Subcutaneous abdominal adipose tissue (tissue), 5 donors: ENCODE results near the gene MARCHF7.
"Not testable (repeated sequence)": the region's sequence is repeated elsewhere in the genome, so short reads cannot be mapped to it uniquely, and the experiment has no call there.

Source experiments
- H3K27ac ChIP-seq: one replicate; pipeline ENCODE4 v1.7.0; 2013; ENCODE audit warnings: low read depth, mild to moderate bottlenecking, inconsistent platforms, low read length, moderate library complexity
- H3K27me3 ChIP-seq, 5 donors: one replicate each; pipeline ENCODE4 v1.7.0; 2013; ENCODE audit warnings: low read length in 5 of 5, inconsistent platforms in 1 of 5; ENCODE audit not compliant: control insufficient read depth in 5 of 5, insufficient read depth in 4 of 5
- H3K36me3 ChIP-seq, 5 donors: one replicate each; pipeline ENCODE4 v1.7.0; 2013; ENCODE audit warnings: low read length in 5 of 5; ENCODE audit not compliant: control insufficient read depth in 5 of 5, insufficient read depth in 5 of 5
- H3K4me1 ChIP-seq, 5 donors: one replicate each; pipeline ENCODE4 v1.7.0; 2013; ENCODE audit warnings: low read length in 5 of 5, mild to moderate bottlenecking in 3 of 5, moderate library complexity in 1 of 5; ENCODE audit not compliant: control insufficient read depth in 5 of 5, insufficient read depth in 5 of 5
- H3K4me3 ChIP-seq, 5 donors: one replicate each; pipeline ENCODE4 v1.7.0; 2013; ENCODE audit warnings: low read length in 5 of 5, low read depth in 1 of 5
- H3K9ac ChIP-seq, 5 donors: one replicate each; pipeline ENCODE4 v1.7.0; 2013; ENCODE audit warnings: low read length in 5 of 5, mild to moderate bottlenecking in 4 of 5, moderate library complexity in 3 of 5
- H3K9me3 ChIP-seq, 5 donors: one replicate each; pipeline ENCODE4 v1.7.0; 2013; ENCODE audit warnings: low read length in 5 of 5; ENCODE audit not compliant: control insufficient read depth in 5 of 5
- donor health status: healthy.
- donor health status: healthy.
- donor health status: healthy.
- donor health status: healthy.
- donor health status: healthy.

The MARCHF7 gene

DNA sequence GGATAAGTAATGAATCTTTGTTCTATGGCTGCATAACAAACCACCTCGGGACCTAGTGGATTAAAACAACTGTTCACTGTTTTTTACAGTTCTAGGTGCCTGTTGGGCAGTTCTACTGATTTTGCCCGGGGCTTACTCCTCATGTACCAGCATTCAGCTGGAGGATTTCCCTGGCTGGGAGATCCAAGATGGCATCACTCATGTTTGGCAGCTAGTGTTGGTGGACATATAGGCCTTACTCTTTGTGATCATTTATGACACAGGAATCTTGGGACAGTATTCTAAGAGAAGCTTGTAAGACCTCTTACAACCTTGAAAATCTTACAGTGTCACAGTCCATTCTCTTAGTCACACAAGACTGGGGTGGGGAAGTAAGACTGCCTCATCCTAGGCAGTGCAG lies 4.6 kb downstream of the MARCHF7 start:
- Histone ChIP-seq H3K9ac (no peak overlapping the region), H3K27ac (no peak overlapping the region), H3K36me3 (peaks cover 5 to 29% (median 22%) of the 10 kb centered on the region in 5 donors), H3K9me3 (no peaks in the 10 kb centered on the region), H3K27me3 (no peaks in the 10 kb centered on the region), H3K4me3 (no peak overlapping the region), H3K4me1 (peaks cover 4 to 54% (median 49%) of the 10 kb centered on the region in 5 donors)

GRCh38 chr2:159720676-159721075 lies 8.4 kb downstream of the MARCHF7 start:
- Histone ChIP-seq H3K27ac (no peak overlapping the region), H3K4me1 (peaks cover 0 to 40% (median 36%) of the 10 kb centered on the region in 5 donors), H3K4me3 (no peak overlapping the region), H3K9me3 (peaks cover 0 to 3% (median 0%) of the 10 kb centered on the region in 5 donors), H3K9ac (no peak overlapping the region), H3K27me3 (no peaks in the 10 kb centered on the region), H3K36me3 (peaks cover 5 to 27% (median 21%) of the 10 kb centered on the region in 5 donors)

- H3K4me1 ChIP-seq: peaks cover 0 to 29% (median 22%) of the 10 kb centered on the region in 5 donors
- peaks cover 2 to 16% (median 13%) of the 10 kb centered on the region in 5 donors for H3K36me3 ChIP-seq
Measured at GRCh38 chr2:159722580-159722979, 10.3 kb downstream of the MARCHF7 start.

GRCh38 chr2:159724795-159725572 lies 12.7 kb downstream of the MARCHF7 start:
- Histone ChIP-seq H3K4me1 (peaks cover 0 to 21% (median 12%) of the 10 kb centered on the region in 5 donors), H3K36me3 (peaks cover 2 to 19% (median 13%) of the 10 kb centered on the region in 5 donors)
- not testable (repeated sequence) for H3K27ac ChIP-seq, H3K27me3 ChIP-seq, H3K9ac ChIP-seq, H3K4me3 ChIP-seq, H3K9me3 ChIP-seq

More at GRCh38 chr2:159722580-159722979, 10.3 kb downstream of the MARCHF7 start:
- no peak overlapping the region for H3K9ac ChIP-seq
- H3K27ac ChIP-seq: peak overlapping the region; percentile 38
- H3K4me3 ChIP-seq: no peak overlapping the region
- H3K27me3 ChIP-seq: no peaks in the 10 kb centered on the region
- H3K9me3 ChIP-seq: peaks cover 0 to 3% (median 0%) of the 10 kb centered on the region in 5 donors

GRCh38 chr2:159725713-159726112 lies 13.4 kb downstream of the MARCHF7 start:
- Histone ChIP-seq H3K9ac (no peak overlapping the region), H3K27ac (no peak overlapping the region), H3K4me3 (no peak overlapping the region), H3K9me3 (peaks cover 0 to 3% (median 0%) of the 10 kb centered on the region in 5 donors), H3K4me1 (peaks cover 0 to 21% (median 12%) of the 10 kb centered on the region in 5 donors), H3K36me3 (peaks cover 2 to 23% (median 11%) of the 10 kb centered on the region in 5 donors), H3K27me3 (no peaks in the 10 kb centered on the region)

DNA sequence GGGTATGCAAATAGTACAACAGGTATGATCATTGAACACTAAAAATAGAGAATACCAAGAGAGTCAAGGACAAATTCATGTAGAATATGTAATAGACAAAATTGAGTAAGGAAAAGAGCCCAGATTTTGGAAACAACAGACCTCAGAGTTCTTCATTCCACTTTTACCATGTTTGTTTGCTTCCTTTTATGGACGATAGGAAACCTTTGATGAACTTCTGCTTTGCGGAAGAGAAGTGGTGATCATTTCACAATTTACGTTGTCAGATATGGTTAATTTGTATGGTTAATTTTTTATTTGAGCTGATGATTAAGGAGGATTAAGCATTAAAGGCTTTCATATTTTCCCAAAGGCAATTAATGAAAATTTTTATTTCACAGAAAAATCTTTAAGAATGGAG lies 16.3 kb downstream of the MARCHF7 start:
- H3K4me3 ChIP-seq: no peak overlapping the region

DNA sequence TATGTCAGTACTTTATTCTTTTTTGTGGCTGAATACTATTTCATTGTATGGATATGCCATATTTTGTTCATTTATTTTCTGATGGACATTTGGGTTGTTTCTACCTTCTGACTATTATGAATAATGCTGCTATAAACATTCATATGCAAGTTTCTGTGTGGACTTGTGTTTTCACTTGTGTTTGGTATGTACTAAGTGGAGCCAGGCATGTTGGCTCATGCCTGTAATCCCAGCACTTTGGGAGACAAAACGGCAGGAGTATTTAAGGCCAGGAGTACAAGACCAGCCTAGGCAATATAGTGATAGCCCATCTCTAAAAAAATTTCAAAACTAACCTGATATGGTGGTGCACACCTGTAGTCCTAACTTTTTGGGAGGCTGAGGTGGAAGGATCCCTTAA lies 23.3 kb downstream of the MARCHF7 start:
- no peaks in the 10 kb centered on the region for H3K27me3 ChIP-seq
- H3K27ac ChIP-seq: no peak overlapping the region
- H3K9me3 ChIP-seq: no peaks in the 10 kb centered on the region
- peaks cover 0 to 2% (median 0%) of the 10 kb centered on the region in 5 donors for H3K4me1 ChIP-seq
- H3K36me3 ChIP-seq: peaks cover 19 to 57% (median 35%) of the 10 kb centered on the region in 5 donors
- H3K9ac ChIP-seq: no peak overlapping the region
- H3K4me3 ChIP-seq: no peak overlapping the region

More for the DNA sequence above, 16.3 kb downstream of the MARCHF7 start:
- peaks cover 6 to 37% (median 20%) of the 10 kb centered on the region in 5 donors for H3K36me3 ChIP-seq
- peaks cover 0 to 3% (median 0%) of the 10 kb centered on the region in 5 donors for H3K4me1 ChIP-seq
- H3K9ac ChIP-seq: no peak overlapping the region
- H3K9me3 ChIP-seq: peaks cover 0 to 3% (median 0%) of the 10 kb centered on the region in 5 donors
- no peaks in the 10 kb centered on the region for H3K27me3 ChIP-seq
- H3K27ac ChIP-seq: no peak overlapping the region

- no peaks in the 10 kb centered on the region for H3K27me3 ChIP-seq
- H3K4me3 ChIP-seq: no peak overlapping the region
- peaks cover 0 to 2% (median 0%) of the 10 kb centered on the region in 5 donors for H3K4me1 ChIP-seq
- H3K36me3 ChIP-seq: peaks cover 18 to 54% (median 31%) of the 10 kb centered on the region in 5 donors
- H3K9me3 ChIP-seq: no peaks in the 10 kb centered on the region
- H3K9ac ChIP-seq: no peak overlapping the region
- no peak overlapping the region for H3K27ac ChIP-seq
Measured at GRCh38 chr2:159736048-159736447, 23.7 kb downstream of the MARCHF7 start.

- no peak overlapping the region for H3K27ac ChIP-seq
- H3K4me3 ChIP-seq: no peak overlapping the region
- no peaks in the 10 kb centered on the region for H3K27me3 ChIP-seq
- H3K4me1 ChIP-seq: peaks cover 0 to 5% (median 0%) of the 10 kb centered on the region in 5 donors
- no peaks in the 10 kb centered on the region for H3K9me3 ChIP-seq
- peaks cover 18 to 47% (median 31%) of the 10 kb centered on the region in 5 donors for H3K36me3 ChIP-seq
- no peak overlapping the region for H3K9ac ChIP-seq
Measured at GRCh38 chr2:159737292-159737916, 25.1 kb downstream of the MARCHF7 start.

DNA sequence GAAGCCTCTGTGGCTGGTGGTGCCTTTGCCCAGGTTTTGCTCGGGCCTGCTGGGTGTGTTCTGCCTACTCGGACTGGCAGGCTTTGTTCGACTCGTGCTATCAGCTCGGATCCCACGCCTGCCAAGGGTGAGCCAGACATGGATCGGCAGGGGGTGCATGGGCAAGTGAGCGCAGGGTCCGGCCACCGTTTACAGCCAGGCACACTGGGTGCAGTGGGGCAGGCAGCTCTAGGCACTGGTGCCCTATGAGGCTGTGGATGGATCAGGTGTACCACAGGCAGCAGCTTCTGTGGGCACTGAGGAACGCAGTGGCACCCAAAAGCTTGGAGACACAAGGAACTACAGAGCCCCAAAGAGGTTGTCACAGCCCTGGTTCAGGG lies 25.6 kb downstream of the MARCHF7 start:
- Histone ChIP-seq H3K27ac (no peak overlapping the region), H3K4me3 (no peak overlapping the region), H3K27me3 (no peaks in the 10 kb centered on the region), H3K4me1 (peaks cover 0 to 5% (median 0%) of the 10 kb centered on the region in 5 donors), H3K9ac (no peak overlapping the region), H3K9me3 (no peaks in the 10 kb centered on the region), H3K36me3 (peaks cover 19 to 49% (median 31%) of the 10 kb centered on the region in 5 donors)
